CD14-positive monocyte (primary cell): ENCODE data around the gene SEMA6D. TPM values are rescaled to one million over a fixed set of nuclear protein-coding genes. Genes with fewer than 3 reads are reported as not detected.

Source experiments
- DNase-seq, 3 donors: peaks; one replicate each; pipeline ENCODE4 v3.0.0-alpha.2; 2011 to 2022
- H2AFZ ChIP-seq: 2 replicates; pipeline ENCODE4 v1.6.0; 2012; ENCODE audit warnings: mild to moderate bottlenecking, low read depth, low read length, inconsistent platforms; ENCODE audit not compliant: insufficient read depth, poor library complexity, severe bottlenecking
- H3K27ac ChIP-seq, 2 donors: 1 replicate in 1 of 2; 2 replicates in 1 of 2; pipeline ENCODE4 v1.5.1; 2012 to 2013; ENCODE audit warnings: low read length in 2 of 2, control low read depth in 1 of 2, inconsistent platforms in 1 of 2, low read depth in 1 of 2, mild to moderate bottlenecking in 1 of 2
- H3K27me3 ChIP-seq, 2 donors: one replicate each; pipeline versions ENCODE4 v1.6.0 to v1.6.1; 2011 to 2013; ENCODE audit warnings: low read length in 2 of 2; ENCODE audit not compliant: control insufficient read depth in 2 of 2, insufficient read depth in 2 of 2
- H3K36me3 ChIP-seq, 2 donors: replicated peaks in 1 of 2; 1 replicate in 1 of 2; 2 replicates in 1 of 2; pipeline versions ENCODE4 v1.5.1 to v1.6.1; 2012 to 2013; ENCODE audit warnings: low read length in 2 of 2, control low read depth in 1 of 2, inconsistent platforms in 1 of 2, mild to moderate bottlenecking in 1 of 2; ENCODE audit not compliant: insufficient read depth in 2 of 2, control insufficient read depth in 1 of 2
- H3K4me1 ChIP-seq, 2 donors: 1 replicate in 1 of 2; 2 replicates in 1 of 2; pipeline versions ENCODE4 v1.5.1 to v1.6.1; 2012 to 2013; ENCODE audit warnings: low read length in 2 of 2, control low read depth in 1 of 2, inconsistent platforms in 1 of 2, mild to moderate bottlenecking in 1 of 2, moderate library complexity in 1 of 2; ENCODE audit not compliant: insufficient read depth in 2 of 2, control insufficient read depth in 1 of 2
- H3K4me2 ChIP-seq: replicated peaks from 2 replicates; pipeline ENCODE3; 2012; ENCODE audit warnings: low read length, moderate library complexity, mild to moderate bottlenecking; ENCODE audit not compliant: poor library complexity, severe bottlenecking; ENCODE audit errors: extremely low read depth
- H3K4me3 ChIP-seq, 3 experiments: fragments of 200-600 bp in 1 of 3; sonication (generic) in 1 of 3; replicated peaks in 1 of 3; 1 replicate in 2 of 3; 2 replicates in 1 of 3; pipeline ENCODE4 v1.5.1; 2011 to 2013; ENCODE audit warnings: low read length in 3 of 3, mild to moderate bottlenecking in 3 of 3, control low read depth in 2 of 3, low read depth in 2 of 3, inconsistent platforms in 1 of 3, moderate library complexity in 1 of 3
- H3K79me2 ChIP-seq: 2 replicates; pipeline ENCODE4 v1.6.0; 2012; ENCODE audit warnings: mild to moderate bottlenecking, control low read depth, inconsistent platforms, low read length, moderate library complexity; ENCODE audit not compliant: insufficient read depth
- H3K9ac ChIP-seq: 2 replicates; pipeline ENCODE4 v1.6.0; 2017; ENCODE audit warnings: low read length, mild to moderate bottlenecking; ENCODE audit not compliant: insufficient read depth, poor library complexity, severe bottlenecking
- H3K9me3 ChIP-seq, 2 donors: replicated peaks in 1 of 2; 1 replicate in 1 of 2; 2 replicates in 1 of 2; pipeline versions ENCODE4 v1.5.1 to v1.6.1; 2012 to 2013; ENCODE audit warnings: low read length in 2 of 2, control low read depth in 1 of 2; ENCODE audit not compliant: control insufficient read depth in 1 of 2, insufficient read depth in 1 of 2
- H4K20me1 ChIP-seq: 2 replicates; pipeline ENCODE4 v1.6.0; 2012; ENCODE audit warnings: mild to moderate bottlenecking, low read length, control low read depth, moderate library complexity; ENCODE audit not compliant: insufficient read depth
- H3K27ac Mint-ChIP-seq, 7 donors: one replicate each; pipeline ENCODE4 v1.8.0; 2020; ENCODE audit warnings: mild to moderate bottlenecking in 7 of 7, mixed read lengths in 7 of 7, moderate library complexity in 6 of 7, inconsistent platforms in 2 of 7
- H3K27me3 Mint-ChIP-seq, 3 donors: one replicate each; pipeline ENCODE4 v1.8.0; 2021 to 2022; ENCODE audit warnings: low read depth in 3 of 3, mild to moderate bottlenecking in 3 of 3, mixed read lengths in 3 of 3, moderate library complexity in 3 of 3, inconsistent platforms in 1 of 3
- H3K36me3 Mint-ChIP-seq, 2 donors: one replicate each; pipeline ENCODE4 v1.8.0; 2020; ENCODE audit warnings: mixed read lengths in 2 of 2, inconsistent platforms in 1 of 2, mild to moderate bottlenecking in 1 of 2
- H3K4me1 Mint-ChIP-seq: one replicate; pipeline ENCODE4 v1.8.0; 2020; ENCODE audit warnings: mild to moderate bottlenecking, mixed read lengths
- H3K4me3 Mint-ChIP-seq, 2 donors: one replicate each; pipeline ENCODE4 v1.8.0; 2020; ENCODE audit warnings: mild to moderate bottlenecking in 2 of 2, mixed read lengths in 2 of 2, moderate library complexity in 1 of 2
- H3K9me3 Mint-ChIP-seq, 7 donors: one replicate each; pipeline ENCODE4 v1.8.0; 2020 to 2022; ENCODE audit warnings: mixed read lengths in 7 of 7, mild to moderate bottlenecking in 6 of 7, moderate library complexity in 6 of 7, inconsistent platforms in 2 of 7
- CTCF ChIP-seq: fragments of 200-600 bp; IDR thresholded peaks from one replicate; pipeline ENCODE4 v1.8.0; 2022; ENCODE audit warnings: antibody characterized with exemption, mild to moderate bottlenecking
- WGBS: methylation state at CpG from one replicate; pipeline ENCODE4 v1.1.5; 2013; ENCODE audit warnings: missing lambda C conversion rate; ENCODE audit not compliant: insufficient coverage; 5-methylcytosine and 5-hydroxymethylcytosine counted together
- intact Hi-C, 2 donors: fragments of 100-400 bp; cut with micrococcal nuclease; formaldehyde crosslinking; loops; one replicate each; pipeline versions ENCODE4 v1.15.0 to v1.15.1; 2023
- polyA plus RNA-seq, 3 donors: library from polyadenylated mRNA; depleted of rRNA in 1 of 3; unstranded in 2 of 3; stranded (reverse) in 1 of 3; fragments of 300-500 nt in 2 of 3; fragments of >200 nt in 1 of 3; fragmentation: Illumina TruSeq in 2 of 3; gene quantifications; 1 replicate in 2 of 3; 2 replicates in 1 of 3; pipeline ENCODE4 v1.2.3, GENCODE V29; 2012 to 2021

SEMA6D gene
- polyA plus RNA-seq, 3 donors: not detected

- Mint-ChIP-seq H3K4me1 (no peaks in the 10 kb centered on the region), H3K27me3 (peaks cover 0 to 2% (median 0%) of the 10 kb centered on the region in 3 donors), H3K36me3 (no peaks in the 10 kb centered on the region), H3K9me3 (peaks cover 6 to 29% (median 16%) of the 10 kb centered on the region in 7 donors), H3K27ac (no peak overlapping the region), H3K4me3 (no peak overlapping the region)
- no peak for DNase-seq
- Histone ChIP-seq H2AFZ (no peak overlapping the region), H3K27ac (no peak overlapping the region), H3K79me2 (no peaks in the 10 kb centered on the region), H3K27me3 (no peaks in the 10 kb centered on the region), H3K9ac (no peak overlapping the region), H3K4me2 (no peak overlapping the region), H4K20me1 (no peaks in the 10 kb centered on the region), H3K9me3 (peaks cover 9 to 22% of the 10 kb centered on the region in 2 donors), H3K4me1 (no peaks in the 10 kb centered on the region), H3K4me3 (no peak overlapping the region), H3K36me3 (no peaks in the 10 kb centered on the region)
- 60% methylated on average over 1 of the region's 4 CpGs for WGBS
- TF ChIP-seq CTCF: no peak
- intact Hi-C loops: no loop called here
Observed at GRCh38 chr15:47750740-47751262, 33.5 kb downstream of the SEMA6D start.

- Histone ChIP-seq H3K36me3 (no peaks in the 10 kb centered on the region), H3K27me3 (no peaks in the 10 kb centered on the region), H2AFZ (no peak overlapping the region), H3K4me3 (no peak overlapping the region), H3K27ac (no peak overlapping the region), H4K20me1 (no peaks in the 10 kb centered on the region), H3K4me1 (no peaks in the 10 kb centered on the region), H3K9ac (no peak overlapping the region), H3K9me3 (peaks cover 9 to 22% of the 10 kb centered on the region in 2 donors), H3K79me2 (no peaks in the 10 kb centered on the region), H3K4me2 (no peak overlapping the region)
- peaks cover 0 to 2% (median 0%) of the 10 kb centered on the region in 3 donors for H3K27me3 Mint-ChIP-seq
- DNase-seq: no peak
- no peak for TF ChIP-seq CTCF
- no peaks in the 10 kb centered on the region for H3K4me1 Mint-ChIP-seq
- intact Hi-C loops: no loop called here
- H3K4me3 Mint-ChIP-seq: no peak overlapping the region
- 80% methylated on average over 1 of the region's 4 CpGs for WGBS
- no peak overlapping the region for H3K27ac Mint-ChIP-seq
- peaks cover 9 to 29% (median 16%) of the 10 kb centered on the region in 7 donors for H3K9me3 Mint-ChIP-seq
- H3K36me3 Mint-ChIP-seq: no peaks in the 10 kb centered on the region
Observed at GRCh38 chr15:47753591-47753990, 36.3 kb downstream of the SEMA6D start.
